T-helper 17 cell (primary cell): ENCODE results near the gene FADS6. TPM values are rescaled to one million over a fixed set of nuclear protein-coding genes. Genes with fewer than 3 reads are reported as not detected.

Experiments
- ATAC-seq: fragments of 150-1000 bp; cut with Tn5 transposase; 2 replicates; pipeline ENCODE4 v1.10.0; 2021; ENCODE audit warnings: mild to moderate bottlenecking, moderate library complexity
- DNase-seq, 3 donors: peaks; one replicate each; pipeline versions ENCODE4 v3.0.0 to v3.0.0-alpha.2; 2020 to 2021
- H3K9me3 ChIP-seq: one replicate; pipeline ENCODE4 v1.7.0; 2013; ENCODE audit warnings: low read length, mild to moderate bottlenecking; ENCODE audit not compliant: control insufficient read depth, poor library complexity, severe bottlenecking
- H3K27ac Mint-ChIP-seq: one replicate; pipeline ENCODE4 v1.8.0; 2022; ENCODE audit warnings: mild to moderate bottlenecking, moderate library complexity, mixed read lengths
- H3K27me3 Mint-ChIP-seq: one replicate; pipeline ENCODE4 v1.8.0; 2022; ENCODE audit warnings: mixed read lengths
- H3K36me3 Mint-ChIP-seq: one replicate; pipeline ENCODE4 v1.8.0; 2022; ENCODE audit warnings: low read depth, mixed read lengths
- H3K4me1 Mint-ChIP-seq: one replicate; pipeline ENCODE4 v1.8.0; 2022; ENCODE audit warnings: mild to moderate bottlenecking, mixed read lengths
- H3K4me3 Mint-ChIP-seq: one replicate; pipeline ENCODE4 v1.8.0; 2022; ENCODE audit warnings: mild to moderate bottlenecking, moderate library complexity, mixed read lengths
- total RNA-seq, 4 donors: library from RNA in 2 of 4; stranded (reverse) in 2 of 4; gene quantifications; one replicate each; pipeline ENCODE4 v1.2.3 and lab custom pipeline; 2022 to 2026

FADS6 gene
- total RNA-seq, 2 donors from 2014 or later = not detected

DNA sequence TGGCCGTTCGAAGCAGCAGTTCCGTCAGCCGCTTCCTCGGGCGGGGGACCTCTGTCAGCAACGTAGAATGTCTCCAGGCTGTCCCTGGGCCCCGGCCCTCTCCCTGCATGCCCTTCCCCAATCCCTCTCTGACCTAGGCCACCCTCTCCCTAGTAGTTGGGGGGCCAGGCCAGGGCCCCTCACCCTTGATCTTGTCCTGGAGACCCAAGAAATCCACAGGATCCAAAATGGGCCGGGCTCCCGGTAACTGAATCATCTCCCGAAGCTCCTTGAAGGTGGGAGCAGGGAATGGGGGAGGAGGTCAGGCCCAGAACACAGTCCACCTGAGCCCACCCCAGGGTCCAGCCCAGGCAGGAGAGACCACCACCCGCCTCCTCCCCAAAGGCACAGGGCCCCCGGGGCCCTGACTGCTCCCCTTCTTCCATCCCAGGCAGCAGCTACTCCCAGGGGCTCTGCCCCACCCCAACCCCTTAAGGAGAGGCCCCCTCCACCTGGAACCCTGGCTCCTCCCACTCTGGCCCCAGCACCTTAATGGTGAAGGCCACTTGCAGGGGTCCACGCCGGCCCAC is 29.1 kb downstream of the FADS6 start:
- ATAC-seq (no peak), DNase-seq (no peak)
- no peaks in the 10 kb centered on the region for H3K9me3 ChIP-seq
- H3K4me3 Mint-ChIP-seq = no peak overlapping the region
- peaks cover 6% of the 10 kb centered on the region for H3K27me3 Mint-ChIP-seq
- peaks cover 19% of the 10 kb centered on the region for H3K4me1 Mint-ChIP-seq
- H3K27ac Mint-ChIP-seq = no peak overlapping the region
- H3K36me3 Mint-ChIP-seq = no peaks in the 10 kb centered on the region

DNA sequence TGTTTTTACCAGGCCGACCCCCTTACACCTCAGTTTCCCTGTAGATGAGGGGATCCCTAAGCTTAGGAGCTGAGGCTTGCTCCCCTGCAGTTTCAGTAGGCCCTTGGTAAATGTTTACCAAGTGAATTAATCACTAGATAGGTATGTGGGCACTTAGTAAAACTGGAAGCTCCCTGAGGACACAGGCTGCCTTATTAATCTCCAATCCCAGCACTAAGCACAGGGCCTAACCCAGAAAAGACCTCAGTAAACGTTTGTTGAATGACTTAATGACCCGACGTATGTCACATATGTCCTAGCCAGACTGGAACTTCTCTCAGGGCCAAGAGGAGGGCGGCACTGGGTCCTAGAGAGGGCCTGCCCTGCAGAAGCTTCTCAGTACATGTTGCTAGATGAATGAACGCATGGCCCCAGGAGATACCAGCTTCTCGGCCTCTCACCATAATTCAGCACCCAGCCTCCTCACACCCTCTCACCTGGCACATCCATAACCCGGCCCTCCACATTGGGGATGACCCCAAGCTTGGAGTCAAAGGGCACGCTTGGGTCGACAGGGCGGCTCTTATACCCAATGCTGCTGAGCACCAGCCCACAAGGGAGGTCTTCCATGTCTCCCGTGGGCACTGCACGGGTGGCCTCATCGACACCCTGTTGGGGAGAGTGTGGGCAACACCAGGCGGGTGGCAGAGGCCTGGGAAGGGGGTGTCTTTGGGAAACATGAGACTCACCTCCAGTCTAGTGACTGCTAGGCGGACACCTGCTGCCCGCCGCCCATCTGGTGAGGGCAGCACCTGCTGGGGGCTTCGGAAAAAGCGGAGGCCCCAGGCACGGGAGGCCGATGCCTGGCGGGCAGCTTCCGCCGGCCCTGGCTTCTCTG is 29.8 kb downstream of the FADS6 start:
- DNase-seq = no peak
- ATAC-seq = no peak
- H3K4me3 Mint-ChIP-seq = no peak overlapping the region
- H3K27me3 Mint-ChIP-seq = peaks cover 13% of the 10 kb centered on the region
- H3K27ac Mint-ChIP-seq = no peak overlapping the region
- H3K9me3 ChIP-seq = no peaks in the 10 kb centered on the region
- no peaks in the 10 kb centered on the region for H3K36me3 Mint-ChIP-seq
- H3K4me1 Mint-ChIP-seq = peaks cover 16% of the 10 kb centered on the region

DNA sequence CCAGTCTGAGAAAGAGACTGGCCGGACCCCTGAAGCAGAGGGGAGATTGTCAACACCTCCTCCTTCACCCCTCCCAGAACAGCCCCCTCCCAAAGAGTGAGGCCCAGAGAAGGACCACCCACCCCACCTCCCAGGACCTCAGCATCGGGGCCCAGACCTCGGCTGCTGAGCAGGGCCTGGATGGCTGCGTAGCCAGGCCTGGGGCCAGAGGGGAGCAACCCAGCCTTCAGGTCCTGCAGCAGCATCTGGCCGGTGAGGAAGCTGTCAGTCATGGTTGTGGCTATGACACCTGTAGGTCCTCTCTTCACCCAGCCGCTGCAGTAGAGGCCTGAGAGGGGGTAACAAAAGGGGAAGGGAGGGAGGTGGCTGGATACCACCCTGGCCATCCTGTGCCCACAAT is 30.5 kb downstream of the FADS6 start:
- Mint-ChIP-seq H3K27ac (no peak overlapping the region), H3K27me3 (peaks cover 20% of the 10 kb centered on the region), H3K36me3 (no peaks in the 10 kb centered on the region), H3K4me1 (peaks cover 14% of the 10 kb centered on the region), H3K4me3 (no peak overlapping the region)
- DNase-seq (no peak), ATAC-seq (no peak)
- H3K9me3 ChIP-seq = no peaks in the 10 kb centered on the region

DNA sequence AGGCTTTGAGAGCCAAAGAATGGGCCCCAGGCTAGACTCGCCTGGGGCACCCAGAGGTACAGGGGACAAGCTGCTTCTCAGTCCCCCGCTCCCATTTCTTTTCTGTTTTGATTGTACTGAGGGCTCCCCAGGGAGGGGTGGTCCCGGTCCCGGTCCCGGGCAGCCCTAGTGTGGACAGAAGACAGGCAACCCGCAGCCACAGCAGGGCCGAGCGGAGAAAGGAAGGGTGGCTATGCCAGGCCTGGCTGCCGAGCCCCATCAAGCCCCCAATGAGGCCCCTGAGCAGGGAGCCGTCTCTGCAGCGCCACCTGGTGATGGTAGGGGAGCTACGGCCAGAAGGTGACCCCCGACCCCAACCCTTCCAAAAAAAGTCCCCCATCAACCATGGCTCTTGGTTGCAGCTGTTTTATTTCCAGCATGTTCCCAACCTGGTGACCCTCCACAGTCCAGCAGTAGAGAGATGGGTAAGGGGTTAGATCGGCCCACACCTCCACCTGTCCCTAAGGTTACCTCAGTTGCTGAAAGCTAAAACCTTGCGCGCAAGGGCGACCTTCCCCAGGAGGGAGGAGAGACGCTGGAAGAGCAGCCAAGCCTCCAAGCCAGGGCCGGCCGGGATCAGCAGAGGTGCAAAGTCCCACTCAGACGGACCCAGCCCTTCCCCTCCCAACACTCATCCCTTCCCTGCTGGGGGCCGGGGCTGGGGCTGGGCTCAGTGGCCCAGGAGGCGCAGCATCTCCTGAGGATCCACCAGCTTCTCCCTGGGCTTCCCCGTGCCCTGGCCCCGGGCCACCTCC is 31.1 kb downstream of the FADS6 start:
- Mint-ChIP-seq H3K4me3 (no peak overlapping the region), H3K4me1 (peaks cover 13% of the 10 kb centered on the region), H3K27me3 (peaks cover 26% of the 10 kb centered on the region), H3K36me3 (no peaks in the 10 kb centered on the region), H3K27ac (no peak overlapping the region)
- DNase-seq (peak; percentile 54 to 59 (median 56)), ATAC-seq (peak; percentile 51)
- no peaks in the 10 kb centered on the region for H3K9me3 ChIP-seq

DNA sequence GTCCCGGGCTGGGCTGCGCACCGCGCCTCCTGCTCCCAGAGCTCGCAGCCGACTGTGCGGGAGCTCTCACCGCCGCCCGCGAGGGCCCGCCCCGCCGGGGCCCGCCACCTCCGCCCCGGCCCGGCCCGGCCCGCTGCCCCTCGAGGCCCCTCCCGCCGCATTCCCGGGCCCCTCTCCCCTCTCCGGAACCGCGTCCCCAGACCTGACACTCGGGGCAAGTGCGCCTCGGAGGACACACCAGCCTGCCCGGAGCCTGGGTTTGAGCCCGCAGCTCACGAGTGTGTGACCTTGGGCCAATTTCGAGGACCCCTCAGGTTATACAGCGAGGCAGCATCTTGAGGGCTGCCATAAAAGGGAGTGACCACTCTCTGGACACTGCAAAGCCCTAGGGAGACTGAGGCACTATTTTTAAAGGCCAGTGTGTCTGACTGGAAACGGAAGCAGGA is 31.7 kb downstream of the FADS6 start:
- DNase-seq (no peak), ATAC-seq (no peak)
- Mint-ChIP-seq H3K4me1 (peaks cover 13% of the 10 kb centered on the region), H3K27ac (no peak overlapping the region), H3K36me3 (no peaks in the 10 kb centered on the region), H3K27me3 (peaks cover 32% of the 10 kb centered on the region), H3K4me3 (peak overlapping the region; percentile 39)
- H3K9me3 ChIP-seq = no peaks in the 10 kb centered on the region

DNA sequence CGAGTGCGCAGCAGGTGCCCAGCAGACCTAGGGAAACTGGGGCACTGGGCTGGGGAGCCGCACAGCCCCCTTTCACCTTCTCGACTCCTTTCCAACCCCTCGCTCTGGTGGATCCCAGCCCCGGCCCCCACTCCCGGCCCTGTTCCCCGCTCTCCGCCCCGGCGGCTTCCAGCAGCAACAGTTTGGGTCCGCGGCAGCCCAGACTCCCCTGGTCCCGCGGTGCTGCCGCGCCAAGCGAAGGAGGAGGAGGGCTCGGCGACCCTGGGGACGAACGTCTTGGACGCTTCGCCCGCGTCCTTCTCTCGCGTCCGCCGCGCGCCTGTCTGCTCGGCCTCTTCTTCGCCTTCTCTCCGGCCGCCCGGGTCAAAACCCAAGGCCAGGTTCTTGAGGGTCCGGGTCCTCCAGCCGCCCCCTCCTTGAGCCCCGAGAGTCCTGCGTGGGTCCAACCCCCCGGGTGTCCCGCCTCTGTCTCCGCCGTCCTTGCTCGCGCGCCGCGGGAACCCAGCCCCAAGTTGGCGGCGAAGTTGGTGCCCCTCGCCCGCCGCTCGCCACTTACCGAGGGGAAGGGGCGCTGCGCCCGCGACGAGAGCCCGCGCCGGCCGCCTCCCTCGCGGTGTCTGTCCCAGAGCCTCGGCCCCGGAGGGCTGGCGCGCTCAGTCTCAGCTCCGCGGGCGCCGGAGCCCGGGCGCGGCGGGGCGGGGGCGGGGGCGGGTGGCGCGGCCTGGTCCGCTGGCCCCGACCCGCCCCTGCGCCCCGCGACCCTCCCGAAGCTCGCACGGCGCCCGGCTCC is 32.4 kb downstream of the FADS6 start:
- Mint-ChIP-seq H3K36me3 (no peaks in the 10 kb centered on the region), H3K4me3 (peak overlapping the region; percentile 77), H3K4me1 (peaks cover 13% of the 10 kb centered on the region), H3K27ac (no peak overlapping the region), H3K27me3 (peaks cover 38% of the 10 kb centered on the region)
- H3K9me3 ChIP-seq = no peaks in the 10 kb centered on the region
- no peak for DNase-seq
- peak; percentile 4 for ATAC-seq

DNA sequence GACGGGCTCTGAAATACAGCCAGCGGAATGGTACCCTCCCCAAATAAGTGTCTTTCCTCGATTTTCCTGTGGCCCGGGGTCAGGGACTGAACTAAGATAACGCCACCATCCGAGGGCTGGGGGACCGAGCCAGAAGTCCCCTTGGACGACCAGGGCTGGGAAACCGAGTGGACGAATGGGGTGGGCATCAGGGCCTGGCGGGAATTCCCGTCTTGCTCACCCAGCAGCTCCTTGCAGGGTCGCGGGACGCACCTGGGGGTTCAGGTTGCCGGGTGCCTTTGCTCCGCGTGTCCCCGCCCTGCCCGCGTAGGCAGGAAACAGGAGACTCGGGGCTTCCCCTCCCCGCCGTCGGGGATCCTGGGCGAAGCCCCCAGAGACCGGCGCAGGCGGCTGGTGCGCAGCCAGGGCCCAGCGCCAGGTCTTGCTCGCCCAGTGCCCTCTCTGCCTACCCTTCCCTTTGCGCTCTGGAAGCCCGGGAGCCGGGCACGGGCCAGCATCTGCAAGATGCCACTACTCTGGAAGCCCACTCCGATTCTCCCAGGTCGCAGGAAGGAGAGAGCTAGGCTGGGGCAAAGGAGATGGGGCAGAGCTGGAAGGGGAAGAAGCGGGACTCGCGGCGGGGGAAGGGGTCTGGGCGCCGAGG is 33.1 kb downstream of the FADS6 start:
- H3K9me3 ChIP-seq = no peaks in the 10 kb centered on the region
- peak overlapping the region; percentile 77 for H3K4me3 Mint-ChIP-seq
- ATAC-seq = peak; percentile 14
- H3K27ac Mint-ChIP-seq = no peak overlapping the region
- H3K36me3 Mint-ChIP-seq = no peaks in the 10 kb centered on the region
- no peak for DNase-seq
- H3K27me3 Mint-ChIP-seq = peaks cover 45% of the 10 kb centered on the region
- H3K4me1 Mint-ChIP-seq = peaks cover 13% of the 10 kb centered on the region

DNA sequence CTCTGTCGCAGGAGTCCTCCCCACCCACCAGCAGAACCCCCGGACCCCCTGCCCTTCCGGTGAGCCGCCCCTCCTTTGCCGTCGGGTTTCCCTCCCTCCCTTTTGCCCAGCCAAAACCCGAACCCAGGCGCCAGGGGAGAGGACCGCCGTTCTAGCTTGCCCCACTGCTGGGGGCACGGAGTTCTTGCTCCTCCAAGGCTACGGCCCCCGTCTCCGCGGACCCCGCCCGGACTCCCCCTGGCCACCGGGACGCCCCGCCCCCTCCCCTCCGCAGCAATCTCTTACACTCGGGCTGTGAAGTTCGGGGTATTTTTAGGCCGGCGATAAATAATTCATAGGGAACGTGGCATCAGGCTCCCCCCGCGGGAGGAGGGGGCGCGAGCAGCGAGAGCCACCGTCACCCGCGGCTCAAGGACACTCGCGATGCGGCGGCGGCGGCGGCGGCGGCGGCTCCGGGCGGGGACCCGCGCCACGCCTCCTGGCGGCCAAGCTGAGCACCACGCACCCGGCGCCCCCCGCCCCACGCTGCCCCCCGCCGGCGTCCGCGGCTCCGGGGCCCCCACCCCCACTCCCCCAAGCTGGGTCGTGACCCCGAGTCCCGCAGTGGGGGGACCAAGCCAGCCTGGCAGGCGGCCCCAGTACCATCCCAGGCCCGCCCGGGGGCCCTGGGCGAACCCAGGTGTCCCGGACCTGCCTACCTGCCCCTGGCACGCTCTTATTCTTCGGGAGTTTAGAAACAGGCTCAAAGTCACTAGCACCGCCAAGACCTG is 33.8 kb downstream of the FADS6 start, which contains the start of gene GRIN2C:
GRIN2C (minus strand) TSS at position 427 of the 770 bp plus-strand sequence. CDS start 4,793 bp downstream, outside the sequence.
- peak; percentile 42 for ATAC-seq
- Mint-ChIP-seq H3K36me3 (peaks cover 4% of the 10 kb centered on the region), H3K4me1 (peaks cover 7% of the 10 kb centered on the region), H3K4me3 (peak within 1 kb of the TSS; percentile 77), H3K27me3 (peaks cover 52% of the 10 kb centered on the region), H3K27ac (peak within 1 kb of the TSS; percentile 16)
- H3K9me3 ChIP-seq = no peaks in the 10 kb centered on the region
- peak; percentile 25 to 46 (median 29) for DNase-seq

DNA sequence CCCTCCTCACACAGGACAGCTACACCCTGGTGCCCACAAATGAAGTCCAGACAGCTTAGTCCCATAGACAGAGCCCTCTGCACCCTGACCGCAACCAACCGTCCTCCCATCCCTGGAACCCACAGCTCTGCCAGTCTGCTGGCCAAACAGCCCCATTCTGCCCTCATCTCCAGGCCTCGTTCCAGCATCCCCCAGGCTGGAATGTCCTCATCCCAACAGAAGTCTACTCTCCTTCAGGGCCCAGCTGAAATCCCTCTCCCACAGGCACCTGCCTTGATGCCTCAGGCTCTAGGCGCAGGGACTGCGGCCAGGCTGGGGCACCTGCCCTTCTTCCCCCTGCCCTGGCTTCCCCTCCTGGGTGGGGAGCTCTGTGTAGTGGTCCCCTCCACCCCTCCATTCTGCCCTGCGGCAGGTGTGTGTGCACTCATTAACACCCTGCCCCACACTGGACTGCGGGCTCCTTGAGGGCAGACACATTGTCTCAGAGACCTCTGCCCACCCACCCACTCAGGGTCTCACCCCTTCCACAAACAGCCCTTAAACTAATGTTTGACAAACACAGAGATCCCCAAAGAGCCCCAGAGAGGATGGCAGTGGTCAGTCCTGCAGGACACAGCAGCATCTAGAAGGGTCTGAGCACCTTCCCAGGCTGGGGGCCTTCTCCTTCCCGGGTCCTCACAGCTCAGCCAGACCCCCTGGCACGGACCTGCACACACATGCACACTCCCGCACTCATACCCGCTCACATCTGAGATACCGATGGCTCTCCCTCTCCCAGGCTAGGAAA is 34.6 kb downstream of the FADS6 start:
- no peaks in the 10 kb centered on the region for H3K9me3 ChIP-seq
- no peak for ATAC-seq
- H3K27ac Mint-ChIP-seq = peak overlapping the region; percentile 16
- H3K36me3 Mint-ChIP-seq = peaks cover 4% of the 10 kb centered on the region
- peaks cover 9% of the 10 kb centered on the region for H3K4me1 Mint-ChIP-seq
- no peak for DNase-seq
- peaks cover 60% of the 10 kb centered on the region for H3K27me3 Mint-ChIP-seq
- peak overlapping the region; percentile 69 for H3K4me3 Mint-ChIP-seq

DNA sequence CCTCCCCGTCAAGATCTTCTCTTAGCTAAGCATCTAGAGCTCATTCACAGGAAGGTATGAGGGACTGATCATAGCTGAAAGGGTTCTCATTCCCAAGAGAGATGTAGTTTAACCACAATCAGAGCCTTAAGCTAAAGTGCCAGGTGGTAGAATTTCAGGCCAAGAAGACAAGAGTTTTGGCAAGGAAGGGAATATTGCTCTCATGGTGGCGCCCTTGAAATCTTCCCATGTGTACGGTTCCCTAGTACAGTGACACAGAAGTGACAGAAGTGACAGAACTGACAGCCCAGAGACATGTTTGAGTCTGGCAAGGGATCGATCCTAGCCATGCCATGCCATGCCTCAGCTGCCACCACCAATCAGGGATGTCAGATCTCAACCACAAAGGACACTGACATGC is 36.2 kb downstream of the FADS6 start:
- Mint-ChIP-seq H3K4me1 (peaks cover 12% of the 10 kb centered on the region), H3K27me3 (peaks cover 69% of the 10 kb centered on the region), H3K36me3 (peaks cover 4% of the 10 kb centered on the region), H3K27ac (no peak overlapping the region), H3K4me3 (no peak overlapping the region)
- DNase-seq = no peak
- H3K9me3 ChIP-seq = no peaks in the 10 kb centered on the region
- ATAC-seq = no peak

DNA sequence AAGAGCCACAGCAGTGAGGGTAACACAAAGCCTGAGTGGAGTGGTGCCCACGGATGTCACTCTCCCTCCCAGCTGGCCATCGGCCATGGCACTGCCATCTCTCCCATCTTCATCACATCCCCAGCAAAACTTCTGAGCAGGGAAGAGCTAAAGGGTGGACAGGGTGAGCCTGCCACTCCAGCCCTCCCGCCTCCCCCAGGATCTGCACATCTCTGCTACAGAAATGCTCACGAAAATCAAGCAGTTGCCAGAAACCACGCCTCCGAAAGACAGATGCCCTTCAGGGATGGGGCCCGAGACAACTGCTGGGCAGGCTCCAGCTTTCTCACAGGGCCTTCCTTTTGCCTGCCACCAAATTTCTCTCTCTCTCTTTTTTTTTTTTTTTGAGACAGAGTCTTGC is 37.3 kb downstream of the FADS6 start:
- peaks cover 68% of the 10 kb centered on the region for H3K27me3 Mint-ChIP-seq
- no peaks in the 10 kb centered on the region for H3K9me3 ChIP-seq
- no peak overlapping the region for H3K4me3 Mint-ChIP-seq
- H3K36me3 Mint-ChIP-seq = peaks cover 4% of the 10 kb centered on the region
- ATAC-seq (no peak), DNase-seq (no peak)
- H3K27ac Mint-ChIP-seq = no peak overlapping the region
- peaks cover 14% of the 10 kb centered on the region for H3K4me1 Mint-ChIP-seq
